ENCODE data around the gene ANGEL1.

The ANGEL1 gene

DNA sequence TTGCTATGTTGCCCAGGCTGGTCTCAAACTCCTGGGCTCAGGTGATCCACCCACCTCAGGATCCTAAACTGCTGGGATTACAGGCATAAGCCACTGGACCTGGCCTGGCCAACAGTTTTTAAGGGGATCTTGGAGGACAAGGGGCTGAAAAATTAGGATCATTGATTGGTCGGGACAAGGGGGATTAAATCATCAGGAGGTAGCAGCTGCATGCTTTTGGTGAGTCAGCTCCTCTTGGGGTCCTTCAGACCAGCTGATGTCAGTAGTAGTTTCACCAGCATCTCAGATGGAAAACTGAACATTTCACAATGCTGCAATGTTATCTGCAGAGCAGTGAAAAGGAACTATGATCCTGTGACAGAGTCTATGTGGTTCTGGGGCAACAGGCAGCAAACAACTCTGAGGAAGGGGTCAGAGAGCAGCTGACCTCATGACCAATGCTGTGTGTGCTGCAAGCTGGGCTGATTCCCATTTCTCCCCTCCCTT is 19.9 kb upstream of the ANGEL1 start:
- H3K36me3 ChIP-seq (ENCODE audit: control insufficient read depth, insufficient read depth, low read length) = no peaks in the 10 kb centered on the region
- no peak overlapping the region for H3K4me3 ChIP-seq (ENCODE audit: low read length)
- H3K27me3 ChIP-seq (ENCODE audit: control insufficient read depth, insufficient read depth, low read length) = no peaks in the 10 kb centered on the region
- no peak overlapping the region for H3K9ac ChIP-seq (ENCODE audit: low read length)
- H3K4me1 ChIP-seq (ENCODE audit: control insufficient read depth, insufficient read depth, low read length) = no peaks in the 10 kb centered on the region
- no peak overlapping the region for H3K27ac ChIP-seq (ENCODE audit: low read depth, low read length)

DNA sequence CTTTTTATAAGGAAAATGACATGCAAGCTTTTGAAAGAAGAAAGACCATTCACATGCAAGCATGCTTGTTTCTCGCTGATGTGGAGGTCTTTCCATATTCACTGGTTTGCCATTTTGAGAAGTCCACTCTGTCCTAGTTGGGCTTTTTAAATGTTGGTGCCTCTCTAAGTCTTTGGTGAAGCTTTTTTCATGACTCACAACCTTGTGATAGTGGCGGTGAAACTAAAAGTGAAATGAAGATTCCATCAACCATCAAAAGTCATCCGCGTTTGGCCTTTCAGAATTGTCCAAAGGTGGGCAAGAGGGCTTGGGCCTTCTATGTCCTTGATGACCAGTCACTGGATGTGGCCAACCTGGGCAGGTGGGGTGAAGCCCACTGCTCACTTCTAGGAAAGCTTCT is 17.9 kb upstream of the ANGEL1 start:
- Histone ChIP-seq H3K36me3 (ENCODE audit: control insufficient read depth, insufficient read depth, low read length) (no peaks in the 10 kb centered on the region), H3K27ac (ENCODE audit: low read depth, low read length) (no peak overlapping the region), H3K27me3 (ENCODE audit: control insufficient read depth, insufficient read depth, low read length) (no peaks in the 10 kb centered on the region), H3K4me1 (ENCODE audit: control insufficient read depth, insufficient read depth, low read length) (no peaks in the 10 kb centered on the region), H3K9ac (ENCODE audit: low read length) (no peak overlapping the region), H3K4me3 (ENCODE audit: low read length) (no peak overlapping the region)

DNA sequence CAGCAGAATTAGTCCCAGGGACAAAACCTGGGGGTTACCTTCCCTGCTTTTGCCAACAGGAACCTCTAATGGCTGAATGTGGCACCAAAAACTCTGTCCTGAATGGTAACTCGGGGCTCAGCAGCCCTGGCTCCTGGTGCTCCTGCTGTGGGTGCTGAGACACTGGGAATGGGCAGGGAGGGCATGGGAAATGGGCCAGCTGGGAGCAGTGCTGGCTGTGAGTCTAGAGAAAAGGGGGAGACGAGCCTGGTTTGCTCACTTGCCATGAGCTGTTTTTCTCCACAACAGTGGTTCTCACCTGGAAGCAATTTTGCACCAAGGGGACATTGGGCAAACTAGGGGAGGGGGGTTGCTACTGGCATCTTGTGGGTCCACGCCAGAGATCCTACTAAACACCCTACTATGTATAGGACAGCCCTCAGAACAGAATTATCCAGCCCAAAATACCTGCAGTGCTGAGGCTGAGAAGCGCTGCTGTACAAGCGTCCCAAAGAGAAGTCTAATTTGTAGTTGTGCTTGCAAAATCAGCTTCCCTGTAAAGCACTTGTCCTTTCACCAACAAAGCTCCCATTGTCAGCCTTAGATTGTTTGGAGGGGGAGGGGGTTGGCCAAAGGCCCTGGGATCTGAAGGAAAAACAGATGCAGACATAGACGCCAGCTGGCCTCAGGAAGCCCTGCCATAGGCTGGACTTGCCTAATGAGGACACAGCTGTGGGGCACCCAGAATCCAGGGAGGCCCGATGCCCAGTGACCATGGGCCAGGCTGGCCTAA is 17.2 kb upstream of the ANGEL1 start:
- Histone ChIP-seq H3K4me1 (ENCODE audit: control insufficient read depth, insufficient read depth, low read length) (no peaks in the 10 kb centered on the region), H3K4me3 (ENCODE audit: low read length) (no peak overlapping the region), H3K36me3 (ENCODE audit: control insufficient read depth, insufficient read depth, low read length) (no peaks in the 10 kb centered on the region), H3K27me3 (ENCODE audit: control insufficient read depth, insufficient read depth, low read length) (no peaks in the 10 kb centered on the region), H3K9ac (ENCODE audit: low read length) (no peak overlapping the region), H3K27ac (ENCODE audit: low read depth, low read length) (no peak overlapping the region)

DNA sequence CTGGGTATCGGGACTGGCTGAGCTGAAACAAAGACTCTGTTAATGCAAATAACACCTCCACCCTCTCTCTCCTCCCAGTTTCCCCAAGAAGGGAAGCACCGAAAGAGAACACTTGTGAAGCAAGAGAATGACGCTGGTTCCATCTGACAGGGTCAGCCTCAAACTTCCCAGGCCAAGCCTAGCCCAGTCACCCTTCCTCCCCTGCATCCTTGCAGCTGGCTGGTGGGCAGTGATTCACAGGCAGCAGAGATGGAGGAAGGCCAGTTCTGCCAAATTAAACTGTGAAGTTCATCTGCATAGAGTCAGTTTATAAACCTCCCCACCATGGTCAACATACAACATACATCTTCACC is 16.3 kb upstream of the ANGEL1 start:
- no peaks in the 10 kb centered on the region for H3K4me1 ChIP-seq (ENCODE audit: control insufficient read depth, insufficient read depth, low read length)
- H3K27ac ChIP-seq (ENCODE audit: low read depth, low read length) = no peak overlapping the region
- no peak overlapping the region for H3K4me3 ChIP-seq (ENCODE audit: low read length)
- H3K9ac ChIP-seq (ENCODE audit: low read length) = no peak overlapping the region
- H3K36me3 ChIP-seq (ENCODE audit: control insufficient read depth, insufficient read depth, low read length) = no peaks in the 10 kb centered on the region
- no peaks in the 10 kb centered on the region for H3K27me3 ChIP-seq (ENCODE audit: control insufficient read depth, insufficient read depth, low read length)

DNA sequence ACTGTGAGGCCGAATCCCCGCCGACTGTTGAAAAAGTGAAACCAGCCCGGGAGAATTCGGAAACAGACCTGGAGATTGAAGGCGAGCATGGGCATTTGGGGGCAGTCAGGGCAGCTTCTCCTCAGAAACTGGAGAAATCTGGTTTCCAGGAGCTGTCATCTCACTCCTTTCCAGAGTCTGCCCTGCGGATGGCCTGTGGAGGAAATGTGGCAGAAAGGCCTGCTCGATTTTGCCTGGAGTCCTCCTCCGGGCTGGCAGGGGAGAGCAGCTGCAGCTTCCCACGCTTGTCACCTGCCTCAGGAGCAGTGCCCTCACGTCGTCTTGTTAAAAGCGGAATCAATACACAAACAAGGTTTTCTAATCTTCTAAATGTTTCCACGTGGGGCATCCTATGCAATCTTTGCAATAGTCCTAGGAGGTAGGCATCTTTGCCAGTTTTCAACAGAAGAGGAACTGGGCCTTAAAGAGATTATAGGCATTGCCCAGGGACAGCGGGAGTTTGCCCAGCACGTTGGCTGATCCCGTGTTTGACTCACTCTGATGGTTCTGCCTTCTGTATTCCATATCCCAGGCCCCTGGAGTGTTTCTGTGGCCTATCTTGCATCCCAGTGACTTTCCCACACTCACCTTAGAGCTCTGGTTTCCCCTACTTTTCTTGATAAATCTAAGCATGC is 15.8 kb upstream of the ANGEL1 start:
- Histone ChIP-seq H3K4me3 (ENCODE audit: low read length) (peak overlapping the region; percentile 12), H3K36me3 (ENCODE audit: control insufficient read depth, insufficient read depth, low read length) (no peaks in the 10 kb centered on the region), H3K27me3 (ENCODE audit: control insufficient read depth, insufficient read depth, low read length) (no peaks in the 10 kb centered on the region), H3K4me1 (ENCODE audit: control insufficient read depth, insufficient read depth, low read length) (no peaks in the 10 kb centered on the region), H3K27ac (ENCODE audit: low read depth, low read length) (no peak overlapping the region), H3K9ac (ENCODE audit: low read length) (no peak overlapping the region)

DNA sequence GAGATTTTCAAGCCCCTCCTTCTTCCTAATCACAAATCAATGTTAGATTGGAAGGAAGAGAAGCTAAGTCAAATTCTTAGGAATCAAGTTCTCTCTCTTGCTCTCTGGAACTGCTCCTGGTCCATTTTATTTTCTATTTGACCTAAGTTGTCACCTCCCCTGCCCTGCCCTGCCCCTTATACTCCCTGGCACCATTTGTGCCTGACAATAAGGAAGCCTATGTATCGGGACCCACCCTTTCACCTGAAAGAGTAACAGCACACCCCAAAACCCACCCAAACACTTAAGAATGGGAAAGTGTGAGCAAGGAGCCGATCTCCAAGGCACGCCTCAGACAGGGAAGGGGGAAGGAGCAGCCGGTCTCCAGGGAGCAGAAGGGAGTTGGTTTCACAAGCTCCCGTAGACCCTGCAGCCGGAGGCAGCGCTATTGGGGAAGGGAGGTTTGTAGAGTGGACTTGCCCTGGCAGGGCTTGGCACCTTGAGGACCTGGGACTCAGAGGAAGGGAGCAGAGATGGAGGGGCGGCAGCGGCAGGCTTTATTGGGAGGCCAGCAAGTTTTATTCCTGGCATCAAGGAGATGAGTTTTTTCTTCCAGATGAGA is 15.1 kb upstream of the ANGEL1 start:
- no peak overlapping the region for H3K27ac ChIP-seq (ENCODE audit: low read depth, low read length)
- H3K4me1 ChIP-seq (ENCODE audit: control insufficient read depth, insufficient read depth, low read length) = no peaks in the 10 kb centered on the region
- peak overlapping the region; percentile 19 for H3K4me3 ChIP-seq (ENCODE audit: low read length)

DNA sequence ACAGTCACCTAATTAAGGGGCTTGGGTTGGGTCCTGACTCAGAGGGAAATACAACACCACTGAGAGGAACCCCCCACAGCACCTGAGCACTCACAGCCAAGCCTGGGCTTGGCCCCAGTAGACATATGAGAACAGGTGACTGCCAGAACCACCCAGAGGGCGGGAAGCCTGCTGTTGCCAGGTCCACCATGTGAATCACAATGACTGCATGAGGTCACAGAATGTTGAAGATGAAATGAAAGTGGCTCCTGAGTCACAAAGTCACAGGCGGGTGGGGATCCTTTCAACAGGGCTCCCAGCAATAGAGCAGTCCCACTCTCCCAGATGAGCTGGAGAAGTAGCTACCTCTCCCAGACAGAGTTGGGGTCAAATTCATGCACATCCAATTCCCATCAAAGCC is 13.4 kb upstream of the ANGEL1 start, which contains the start of gene LRRC74A:
Gene LRRC74A (plus strand): TSS at position 287 of the 400 bp plus-strand sequence. CDS start 290 bp downstream, outside the sequence.
- no peak within 1 kb of the TSS for H3K9ac ChIP-seq (ENCODE audit: low read length)
- H3K4me3 ChIP-seq (ENCODE audit: low read length) = no peak within 1 kb of the TSS
- H3K4me1 ChIP-seq (ENCODE audit: control insufficient read depth, insufficient read depth, low read length) = no peaks in the 10 kb centered on the region
- H3K27me3 ChIP-seq (ENCODE audit: control insufficient read depth, insufficient read depth, low read length) = no peaks in the 10 kb centered on the region
- no peak within 1 kb of the TSS for H3K27ac ChIP-seq (ENCODE audit: low read depth, low read length)
- H3K36me3 ChIP-seq (ENCODE audit: control insufficient read depth, insufficient read depth, low read length) = no peaks in the 10 kb centered on the region

More for the DNA sequence above, 15.1 kb upstream of the ANGEL1 start:
- Histone ChIP-seq H3K9ac (ENCODE audit: low read length) (no peak overlapping the region), H3K27me3 (ENCODE audit: control insufficient read depth, insufficient read depth, low read length) (no peaks in the 10 kb centered on the region), H3K36me3 (ENCODE audit: control insufficient read depth, insufficient read depth, low read length) (no peaks in the 10 kb centered on the region)

DNA sequence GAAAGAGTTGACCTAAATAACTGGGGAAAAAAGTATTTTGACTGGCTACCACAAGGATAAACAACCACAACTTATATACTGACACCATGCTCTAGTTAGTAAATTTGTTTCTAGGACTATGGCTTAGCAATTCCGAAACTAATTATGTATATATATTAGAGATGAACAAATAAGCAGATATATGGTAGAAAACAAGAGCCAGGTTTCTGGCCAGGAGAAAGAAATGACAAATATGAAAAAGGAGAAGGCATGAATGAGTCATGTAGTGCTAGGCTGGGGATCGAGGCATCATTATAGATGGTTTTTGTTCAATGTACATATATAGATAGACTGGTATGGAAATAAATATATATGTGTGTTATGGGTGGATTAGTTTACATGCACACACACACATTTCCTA is 8.0 kb upstream of the ANGEL1 start:
- no peak overlapping the region for H3K4me3 ChIP-seq (ENCODE audit: low read length)
- H3K9ac ChIP-seq (ENCODE audit: low read length) = no peak overlapping the region
- H3K27ac ChIP-seq (ENCODE audit: low read depth, low read length) = no peak overlapping the region
- H3K36me3 ChIP-seq (ENCODE audit: control insufficient read depth, insufficient read depth, low read length) = no peaks in the 10 kb centered on the region
- no peaks in the 10 kb centered on the region for H3K27me3 ChIP-seq (ENCODE audit: control insufficient read depth, insufficient read depth, low read length)
- H3K4me1 ChIP-seq (ENCODE audit: control insufficient read depth, insufficient read depth, low read length) = no peaks in the 10 kb centered on the region

DNA sequence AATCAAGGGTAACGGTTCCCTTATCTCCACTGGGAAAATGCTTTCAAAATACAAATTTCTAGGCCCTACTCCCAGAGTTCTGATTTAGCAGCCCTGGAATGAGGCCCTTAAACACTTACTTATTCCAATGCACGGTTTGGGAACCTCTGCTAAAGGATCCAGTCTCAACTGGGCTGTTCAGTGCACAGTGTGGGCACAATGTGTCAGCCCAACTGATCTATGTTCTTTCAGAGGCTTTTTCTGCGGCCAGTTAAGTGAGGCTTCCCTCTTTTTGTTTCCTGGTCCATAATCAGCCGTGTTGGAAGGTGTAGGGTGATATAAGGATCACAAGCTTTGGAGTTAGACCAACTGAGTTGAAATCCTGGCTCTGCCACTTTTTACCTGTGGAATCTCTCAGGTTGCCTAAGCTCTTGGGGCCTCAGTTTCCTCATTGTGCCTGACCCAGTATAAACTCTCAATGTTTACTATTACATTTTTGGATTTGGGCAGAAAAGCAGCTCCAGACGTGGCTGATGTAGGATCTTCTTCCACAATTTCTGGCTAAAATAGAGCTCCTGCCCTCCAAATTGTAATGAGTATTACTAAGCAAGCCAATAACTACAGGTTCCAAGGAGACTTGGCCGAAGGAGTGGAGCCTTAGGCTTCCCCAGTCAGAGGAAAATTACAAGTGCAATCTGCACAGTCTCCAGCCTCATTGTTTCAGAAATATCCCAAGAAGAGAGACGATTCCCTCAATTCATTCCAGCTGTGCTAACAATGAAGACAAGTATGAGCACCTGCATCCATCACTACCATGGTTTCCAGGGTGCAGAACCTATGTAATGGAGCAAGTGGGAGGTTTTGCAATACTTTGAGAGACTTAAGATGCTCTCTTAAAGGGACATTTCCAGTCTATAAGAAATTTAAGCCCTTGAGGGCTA is 2.3 kb upstream of the ANGEL1 start:
- Histone ChIP-seq H3K4me1 (ENCODE audit: control insufficient read depth, insufficient read depth, low read length) (no peaks in the 10 kb centered on the region), H3K27ac (ENCODE audit: low read depth, low read length) (no peak overlapping the region), H3K27me3 (ENCODE audit: control insufficient read depth, insufficient read depth, low read length) (no peaks in the 10 kb centered on the region), H3K9ac (ENCODE audit: low read length) (no peak overlapping the region), H3K4me3 (ENCODE audit: low read length) (no peak overlapping the region), H3K36me3 (ENCODE audit: control insufficient read depth, insufficient read depth, low read length) (no peaks in the 10 kb centered on the region)

DNA sequence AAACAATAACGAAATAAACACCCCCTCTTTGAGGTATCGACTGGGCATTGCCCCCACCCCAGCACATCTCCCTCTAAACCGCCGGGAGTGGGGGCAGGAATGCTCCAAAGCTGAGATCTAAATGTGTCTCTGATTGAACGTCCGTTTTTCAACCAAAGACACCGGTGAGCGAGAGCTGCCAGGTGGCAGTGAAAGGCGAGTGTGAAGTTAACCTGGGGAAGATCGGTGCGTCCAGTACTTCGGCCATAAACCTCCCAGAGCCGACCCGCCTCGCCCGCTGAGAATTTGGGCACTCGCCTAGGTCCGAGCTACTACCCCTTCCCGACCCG is 625 bp downstream of the ANGEL1 start:
- H3K36me3 ChIP-seq (ENCODE audit: control insufficient read depth, insufficient read depth, low read length) = peaks cover 4% of the 10 kb centered on the region
- H3K4me3 ChIP-seq (ENCODE audit: low read length) = peak overlapping the region; percentile 79
- no peaks in the 10 kb centered on the region for H3K4me1 ChIP-seq (ENCODE audit: control insufficient read depth, insufficient read depth, low read length)
- H3K9ac ChIP-seq (ENCODE audit: low read length) = peak overlapping the region; percentile 45
- H3K27me3 ChIP-seq (ENCODE audit: control insufficient read depth, insufficient read depth, low read length) = no peaks in the 10 kb centered on the region
- H3K27ac ChIP-seq (ENCODE audit: low read depth, low read length) = peak overlapping the region; percentile 59

DNA sequence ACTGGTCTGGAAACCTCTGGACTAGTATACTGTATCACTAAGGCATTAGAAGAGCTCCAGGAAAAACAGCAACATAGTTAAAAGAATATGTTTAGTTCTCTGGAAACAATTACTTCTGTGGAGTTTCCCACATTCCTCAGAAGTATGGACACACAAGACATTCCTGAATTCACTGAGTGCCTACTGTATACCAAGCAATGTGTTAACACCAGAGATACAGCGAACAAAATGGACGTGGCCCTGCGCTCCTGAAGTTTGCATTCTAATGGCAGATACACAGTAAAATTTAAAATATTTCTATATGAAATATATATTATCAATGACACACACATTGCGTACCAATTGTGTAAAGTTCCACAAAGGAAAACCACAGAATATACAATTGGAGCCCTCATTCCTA is 1.1 kb downstream of the ANGEL1 start:
- Histone ChIP-seq H3K27me3 (ENCODE audit: control insufficient read depth, insufficient read depth, low read length) (no peaks in the 10 kb centered on the region), H3K4me1 (ENCODE audit: control insufficient read depth, insufficient read depth, low read length) (no peaks in the 10 kb centered on the region), H3K4me3 (ENCODE audit: low read length) (peak overlapping the region; percentile 79), H3K27ac (ENCODE audit: low read depth, low read length) (no peak overlapping the region), H3K9ac (ENCODE audit: low read length) (no peak overlapping the region), H3K36me3 (ENCODE audit: control insufficient read depth, insufficient read depth, low read length) (peaks cover 5% of the 10 kb centered on the region)

DNA sequence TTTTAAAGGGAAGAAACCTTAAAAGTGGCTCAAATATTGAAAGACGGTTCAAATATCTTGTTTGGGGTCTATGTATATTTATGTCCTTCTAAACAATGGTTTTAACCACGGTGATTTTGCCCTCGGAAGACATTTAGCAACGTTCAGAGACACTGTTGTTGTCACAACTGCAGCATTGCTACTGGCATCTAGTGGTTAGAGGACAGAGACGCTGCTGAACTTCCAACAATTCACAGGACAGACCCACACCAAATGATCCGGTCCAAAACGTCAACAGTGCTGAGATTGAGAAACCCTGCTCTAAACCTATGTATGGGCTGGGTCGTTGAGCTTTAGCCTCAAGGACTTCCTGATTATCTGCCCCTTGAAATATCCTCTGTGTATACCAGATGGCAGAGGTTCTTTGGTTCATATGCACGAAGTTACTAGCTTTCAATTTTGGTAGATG is 1.7 kb downstream of the ANGEL1 start:
- Histone ChIP-seq H3K27ac (ENCODE audit: low read depth, low read length) (no peak overlapping the region), H3K4me3 (ENCODE audit: low read length) (peak overlapping the region; percentile 38), H3K4me1 (ENCODE audit: control insufficient read depth, insufficient read depth, low read length) (no peaks in the 10 kb centered on the region), H3K9ac (ENCODE audit: low read length) (no peak overlapping the region), H3K36me3 (ENCODE audit: control insufficient read depth, insufficient read depth, low read length) (peaks cover 10% of the 10 kb centered on the region), H3K27me3 (ENCODE audit: control insufficient read depth, insufficient read depth, low read length) (no peaks in the 10 kb centered on the region)

All from rectal smooth muscle tissue (tissue), 1 donor.